ENCODE measurements around the gene IL16.

Gene IL16

DNA sequence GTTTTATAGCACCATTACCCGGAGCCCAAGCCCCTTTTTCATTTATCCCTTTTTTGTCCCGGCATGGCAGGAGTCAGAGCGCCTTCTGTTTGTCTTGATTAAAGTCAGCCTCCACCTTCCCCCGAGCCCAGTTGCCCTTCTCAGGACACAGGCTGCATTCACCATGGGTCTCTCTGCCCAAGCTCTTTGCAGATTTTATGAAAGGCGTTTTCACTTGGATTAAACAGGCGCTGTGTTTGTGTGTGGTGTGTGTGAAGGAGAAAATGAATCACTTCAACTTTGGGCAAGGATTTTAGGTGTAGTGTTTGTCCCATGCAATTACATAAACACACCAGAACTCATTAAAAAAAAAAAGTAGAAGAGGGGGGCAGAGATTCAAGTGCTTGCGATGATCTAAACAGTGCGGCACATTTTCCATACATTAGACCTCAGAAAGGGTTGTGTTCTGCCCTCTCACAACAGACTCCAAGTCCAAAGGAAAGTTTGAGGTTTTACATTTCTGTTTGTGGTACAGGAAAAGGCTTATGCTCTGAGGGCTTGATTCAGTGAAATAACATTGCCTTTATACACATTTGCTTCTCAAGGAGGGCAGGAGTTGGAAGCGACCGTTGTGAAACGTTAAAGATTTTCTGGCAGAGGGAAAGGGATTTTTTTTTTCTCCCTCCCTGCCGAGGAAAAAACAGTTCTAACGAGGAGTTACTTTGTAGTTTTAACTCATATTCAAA, 14.5 kb upstream of the IL16 start:
- Histone ChIP-seq H3F3A (ENCODE audit: insufficient read depth) (no peaks in the 10 kb centered on the region), H3K4me2 (ENCODE audit: low read depth, low read length, poor library complexity, severe bottlenecking) (no peak overlapping the region), H3K27me3 (ENCODE audit: low read length) (no peaks in the 10 kb centered on the region), H3K9me3 (ENCODE audit: insufficient read depth, low read length) (no peaks in the 10 kb centered on the region), H2AFZ (ENCODE audit: low read depth, low read length, severe bottlenecking) (no peak overlapping the region), H3K36me3 (ENCODE audit: low read length) (no peaks in the 10 kb centered on the region), H3K4me3 (ENCODE audit: insufficient read depth, low read length, poor library complexity, severe bottlenecking) (no peak overlapping the region), H3K9ac (ENCODE audit: low read length) (no peak overlapping the region), H4K20me1 (ENCODE audit: low read depth, low read length) (no peaks in the 10 kb centered on the region), H3K9me2 (replicated peaks; ENCODE audit: insufficient read depth, low read length) (no peaks in the 10 kb centered on the region), H3K79me2 (ENCODE audit: insufficient read depth, low read length) (no peaks in the 10 kb centered on the region), H3K27ac (ENCODE audit: low read depth, low read length) (no peak overlapping the region)
- TF ChIP-seq EZH2phosphoT487 (conservative IDR thresholded peaks at IDR 0.05; ENCODE audit: low read length): no peak
- TF ChIP-seq, protein P1, sequence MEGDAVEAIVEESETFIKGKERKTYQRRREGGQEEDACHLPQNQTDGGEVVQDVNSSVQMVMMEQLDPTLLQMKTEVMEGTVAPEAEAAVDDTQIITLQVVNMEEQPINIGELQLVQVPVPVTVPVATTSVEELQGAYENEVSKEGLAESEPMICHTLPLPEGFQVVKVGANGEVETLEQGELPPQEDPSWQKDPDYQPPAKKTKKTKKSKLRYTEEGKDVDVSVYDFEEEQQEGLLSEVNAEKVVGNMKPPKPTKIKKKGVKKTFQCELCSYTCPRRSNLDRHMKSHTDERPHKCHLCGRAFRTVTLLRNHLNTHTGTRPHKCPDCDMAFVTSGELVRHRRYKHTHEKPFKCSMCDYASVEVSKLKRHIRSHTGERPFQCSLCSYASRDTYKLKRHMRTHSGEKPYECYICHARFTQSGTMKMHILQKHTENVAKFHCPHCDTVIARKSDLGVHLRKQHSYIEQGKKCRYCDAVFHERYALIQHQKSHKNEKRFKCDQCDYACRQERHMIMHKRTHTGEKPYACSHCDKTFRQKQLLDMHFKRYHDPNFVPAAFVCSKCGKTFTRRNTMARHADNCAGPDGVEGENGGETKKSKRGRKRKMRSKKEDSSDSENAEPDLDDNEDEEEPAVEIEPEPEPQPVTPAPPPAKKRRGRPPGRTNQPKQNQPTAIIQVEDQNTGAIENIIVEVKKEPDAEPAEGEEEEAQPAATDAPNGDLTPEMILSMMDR (IDR thresholded peaks at IDR 0.05; ENCODE audit: insufficient read depth, low read length, poor library complexity, severe bottlenecking): no peak

DNA sequence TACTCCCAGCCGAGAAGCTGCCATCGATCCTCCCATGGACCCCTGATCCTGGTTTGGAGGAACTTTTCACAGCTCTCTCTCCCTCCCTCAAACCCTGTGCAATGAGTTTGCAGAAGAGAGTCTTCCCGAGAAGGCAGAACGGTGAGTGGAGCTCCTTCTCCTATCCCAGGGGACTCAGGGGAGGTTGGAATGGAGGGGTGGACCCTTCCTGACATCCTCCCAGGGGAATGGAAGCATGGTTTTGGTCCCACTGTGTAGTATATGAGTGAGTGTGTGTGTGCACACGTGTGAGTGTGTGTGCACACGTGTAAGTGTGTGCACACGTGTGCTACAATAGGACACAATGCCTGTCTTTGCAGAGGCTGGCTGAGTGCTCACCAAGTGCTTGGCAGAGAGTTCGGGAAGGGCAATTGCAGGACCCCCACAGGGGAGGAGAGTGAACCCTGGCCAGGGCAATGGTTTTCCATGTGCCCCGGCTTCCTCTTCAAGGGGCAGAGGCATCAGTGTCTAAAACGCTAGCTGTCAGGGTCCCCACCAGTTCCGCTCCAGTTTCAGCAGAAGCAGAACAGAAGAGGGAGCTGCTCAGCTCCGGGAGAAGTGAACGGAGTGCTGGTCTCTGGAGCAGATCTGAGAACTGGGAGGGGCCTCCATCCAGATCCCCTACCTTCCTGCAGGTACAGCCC, 13.8 kb upstream of the IL16 start:
- H3K27me3 ChIP-seq (ENCODE audit: low read length): no peaks in the 10 kb centered on the region
- no peaks in the 10 kb centered on the region for H4K20me1 ChIP-seq (ENCODE audit: low read depth, low read length)
- no peaks in the 10 kb centered on the region for H3K79me2 ChIP-seq (ENCODE audit: insufficient read depth, low read length)
- H3K9me3 ChIP-seq (ENCODE audit: insufficient read depth, low read length): no peaks in the 10 kb centered on the region
- H2AFZ ChIP-seq (ENCODE audit: low read depth, low read length, severe bottlenecking): no peak overlapping the region
- no peaks in the 10 kb centered on the region for H3F3A ChIP-seq (ENCODE audit: insufficient read depth)
- no peak overlapping the region for H3K4me2 ChIP-seq (ENCODE audit: low read depth, low read length, poor library complexity, severe bottlenecking)
- no peak overlapping the region for H3K4me3 ChIP-seq (ENCODE audit: insufficient read depth, low read length, poor library complexity, severe bottlenecking)
- H3K9ac ChIP-seq (ENCODE audit: low read length): no peak overlapping the region
- no peaks in the 10 kb centered on the region for H3K36me3 ChIP-seq (ENCODE audit: low read length)
- H3K27ac ChIP-seq (ENCODE audit: low read depth, low read length): no peak overlapping the region
- no peaks in the 10 kb centered on the region for H3K9me2 ChIP-seq (replicated peaks; ENCODE audit: insufficient read depth, low read length)
- TF ChIP-seq, protein P1 (IDR thresholded peaks at IDR 0.05; ENCODE audit: insufficient read depth, low read length, poor library complexity, severe bottlenecking): no peak
- TF ChIP-seq EZH2phosphoT487 (conservative IDR thresholded peaks at IDR 0.05; ENCODE audit: low read length): no peak

DNA sequence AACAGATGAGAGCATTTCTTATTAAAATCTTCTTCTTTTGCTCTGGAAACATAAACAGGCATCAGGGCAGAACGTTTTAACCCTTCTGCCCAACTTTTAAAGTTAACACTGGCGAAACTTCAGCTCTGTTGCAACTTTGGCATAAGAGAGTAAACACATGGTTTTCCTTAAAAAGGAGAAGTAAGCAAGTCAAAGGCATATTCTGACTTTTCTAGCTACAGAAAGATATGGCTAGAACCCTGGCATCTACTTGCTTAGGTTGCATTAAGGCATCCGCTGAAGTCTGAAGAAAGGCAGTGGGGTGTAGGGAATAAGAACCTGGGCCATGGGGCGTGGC, 13.3 kb upstream of the IL16 start:
- Histone ChIP-seq H4K20me1 (ENCODE audit: low read depth, low read length) (no peaks in the 10 kb centered on the region), H3K27me3 (ENCODE audit: low read length) (no peaks in the 10 kb centered on the region), H3K9me3 (ENCODE audit: insufficient read depth, low read length) (no peaks in the 10 kb centered on the region), H3K9me2 (replicated peaks; ENCODE audit: insufficient read depth, low read length) (no peaks in the 10 kb centered on the region), H3K4me3 (ENCODE audit: insufficient read depth, low read length, poor library complexity, severe bottlenecking) (no peak overlapping the region), H2AFZ (ENCODE audit: low read depth, low read length, severe bottlenecking) (no peak overlapping the region), H3K27ac (ENCODE audit: low read depth, low read length) (no peak overlapping the region), H3K4me2 (ENCODE audit: low read depth, low read length, poor library complexity, severe bottlenecking) (no peak overlapping the region), H3K79me2 (ENCODE audit: insufficient read depth, low read length) (no peaks in the 10 kb centered on the region), H3K9ac (ENCODE audit: low read length) (no peak overlapping the region), H3K36me3 (ENCODE audit: low read length) (no peaks in the 10 kb centered on the region), H3F3A (ENCODE audit: insufficient read depth) (no peaks in the 10 kb centered on the region)
- TF ChIP-seq EZH2phosphoT487 (conservative IDR thresholded peaks at IDR 0.05; ENCODE audit: low read length): no peak
- TF ChIP-seq, protein P1 (IDR thresholded peaks at IDR 0.05; ENCODE audit: insufficient read depth, low read length, poor library complexity, severe bottlenecking): no peak

All from SU-DHL-6 (cell line).